ENCODE results near the gene CENPO.

The CENPO gene

GRCh38 chr2:24792874-24793760, at the start of gene CENPO, which contains the start of gene PTRHD1:
TSS of gene CENPO (plus strand) at chr2:24793425. CDS start at chr2:24793920, 495 bp downstream.
TSS of gene PTRHD1 (minus strand) at chr2:24793391. CDS start at chr2:24793377, 14 bp downstream.
- peak; percentile 95 for DNase-seq

GRCh38 chr2:24743924-24744323, 49.3 kb upstream of the CENPO start:
- peak in 1 of 2 donors; percentile 19 for DNase-seq

- DNase-seq, result no peak
Measured at GRCh38 chr2:24744356-24744755, 48.9 kb upstream of the CENPO start.

GRCh38 chr2:24745825-24746224, 47.4 kb upstream of the CENPO start:
- peak in 1 of 2 donors; percentile 17 for DNase-seq

GRCh38 chr2:24747299-24747698, 45.9 kb upstream of the CENPO start:
- DNase-seq, result no peak

GRCh38 chr2:24749069-24749691, 44.0 kb upstream of the CENPO start:
- DNase-seq, result no peak

- no peak for DNase-seq
Measured at GRCh38 chr2:24754985-24755705, 38.1 kb upstream of the CENPO start.

- DNase-seq, result no peak
Measured at GRCh38 chr2:24756789-24757188, 36.4 kb upstream of the CENPO start.

- DNase-seq, result no peak
Measured at GRCh38 chr2:24761866-24762265, 31.4 kb upstream of the CENPO start.

- DNase-seq, result no peak
Measured at GRCh38 chr2:24762518-24762917, 30.7 kb upstream of the CENPO start.

GRCh38 chr2:24763843-24764242, 29.4 kb upstream of the CENPO start:
- no peak for DNase-seq

- no peak for DNase-seq
Measured at GRCh38 chr2:24766609-24767008, 26.6 kb upstream of the CENPO start.

GRCh38 chr2:24768013-24768412, 25.2 kb upstream of the CENPO start:
- DNase-seq, result no peak

GRCh38 chr2:24768601-24769000, 24.6 kb upstream of the CENPO start:
- no peak for DNase-seq

- no peak for DNase-seq
Measured at GRCh38 chr2:24771061-24771460, 22.2 kb upstream of the CENPO start.

GRCh38 chr2:24771764-24772586, 21.2 kb upstream of the CENPO start:
- no peak for DNase-seq

- no peak for DNase-seq
Measured at GRCh38 chr2:24774373-24774772, 18.9 kb upstream of the CENPO start.

- no peak for DNase-seq
Measured at GRCh38 chr2:24779116-24779515, 14.1 kb upstream of the CENPO start.

- DNase-seq, result no peak
Measured at GRCh38 chr2:24783641-24784040, 9.6 kb upstream of the CENPO start.

GRCh38 chr2:24785671-24786321, 7.4 kb upstream of the CENPO start:
- DNase-seq, result peak in 1 of 2 donors; percentile 44

GRCh38 chr2:24787532-24787931, 5.7 kb upstream of the CENPO start:
- no peak for DNase-seq

GRCh38 chr2:24788816-24789215, 4.4 kb upstream of the CENPO start:
- no peak for DNase-seq

Data from CD4-positive, alpha-beta T cell treated with Interferon alpha-2 for 1 hour (primary cell).